HepG2 (cell line): ENCODE measurements around the gene PCGF6. TPM values are rescaled to one million over a fixed set of nuclear protein-coding genes. Genes with fewer than 3 reads are reported as not detected.

Experiments
- BRD4 ChIP-seq: sonication (generic); formaldehyde crosslinking; IDR thresholded peaks from 2 replicates; pipeline ENCODE4 v1.4.0; 2020; ENCODE audit warnings: missing genetic modification reagents
- DNMT3B ChIP-seq: conservative IDR thresholded peaks from 2 replicates; pipeline ENCODE4 v1.6.1; 2016; ENCODE audit warnings: missing biosample characterization, control low read depth
- JARID2 ChIP-seq: sonication (generic); formaldehyde crosslinking; IDR thresholded peaks from 2 replicates; pipeline ENCODE4 v1.8.1; 2023; ENCODE audit warnings: missing genetic modification reagents, inconsistent platforms; ENCODE audit not compliant: insufficient replicate concordance
- NR2C2 ChIP-seq: sonication (generic); formaldehyde crosslinking; IDR thresholded peaks from 2 replicates; pipeline ENCODE4 v1.4.0; 2020; ENCODE audit warnings: missing genetic modification reagents, mild to moderate bottlenecking, moderate library complexity, borderline replicate concordance
- PAF1 ChIP-seq: IDR thresholded peaks from 2 replicates; pipeline ENCODE4 v1.6.1; 2016; ENCODE audit warnings: missing genetic modification reagents, missing compliant biosample characterization
- THAP11 ChIP-seq: IDR thresholded peaks from 2 replicates; pipeline ENCODE4 v1.6.1; 2016; ENCODE audit warnings: missing biosample characterization, missing genetic modification reagents
- ZKSCAN8 ChIP-seq: IDR thresholded peaks from 2 replicates; pipeline ENCODE4 v1.6.1; 2016; ENCODE audit warnings: borderline replicate concordance, missing genetic modification reagents, missing compliant biosample characterization
- ZNF138 ChIP-seq: sonication (generic); formaldehyde crosslinking; IDR thresholded peaks from 2 replicates; pipeline ENCODE4 v1.5.0; 2020; ENCODE audit warnings: mild to moderate bottlenecking, low read depth, missing genetic modification reagents
- ZNF674 ChIP-seq: sonication (generic); formaldehyde crosslinking; IDR thresholded peaks from 2 replicates; pipeline ENCODE4 v1.5.0; 2020; ENCODE audit warnings: low read depth, mild to moderate bottlenecking, missing genetic modification reagents
- ZNF775 ChIP-seq: sonication (generic); formaldehyde crosslinking; IDR thresholded peaks from 2 replicates; pipeline ENCODE4 v1.4.0; 2020; ENCODE audit warnings: missing genetic modification reagents, mild to moderate bottlenecking, moderate library complexity, borderline replicate concordance
- ZSCAN21 ChIP-seq: sonication (generic); formaldehyde crosslinking; IDR thresholded peaks from 2 replicates; pipeline ENCODE4 v1.8.0; 2022; ENCODE audit warnings: mild to moderate bottlenecking, missing genetic modification reagents, moderate library complexity, borderline replicate concordance
- polyA plus RNA-seq, 8 experiments: library from polyadenylated mRNA; depleted of rRNA in 3 of 8; stranded (reverse) in 7 of 8; unstranded in 1 of 8; fragments of >200 nt; fragmentation: Illumina TruSeq in 4 of 8; extraction: Trizol in 4 of 8; gene quantifications; 2 replicates each; pipeline versions ENCODE4 v1.2.1 to v1.2.3, GENCODE V29; 2011 to 2016; ENCODE audit warnings: low read depth in 4 of 8, missing spikeins in 1 of 8, mixed read lengths in 1 of 8; ENCODE audit not compliant: insufficient read depth in 1 of 8
- total RNA-seq, 5 experiments: library from RNA; depleted of rRNA; stranded (reverse); fragments of >200 nt; fragmentation: Illumina TruSeq; extraction: Trizol; gene quantifications; 2 replicates each; pipeline ENCODE4 v1.2.3, GENCODE V29; 2016; ENCODE audit warnings: low read depth in 1 of 5
- TF ChIP-seq, protein P1 (sequence below): sonication (generic); formaldehyde crosslinking; IDR thresholded peaks from 2 replicates; pipeline ENCODE4 v1.4.0; 2020; ENCODE audit warnings: low read depth, mild to moderate bottlenecking, missing genetic modification reagents
- TF ChIP-seq, protein P2 (sequence below): sonication (generic); formaldehyde crosslinking; IDR thresholded peaks from 2 replicates; pipeline ENCODE4 v1.8.1; 2023; ENCODE audit warnings: missing genetic modification reagents, inconsistent platforms, borderline replicate concordance
- TF ChIP-seq, protein P3 (sequence below): sonication (generic); formaldehyde crosslinking; IDR thresholded peaks from 2 replicates; pipeline ENCODE4 v1.9.0; 2021; ENCODE audit warnings: mild to moderate bottlenecking, missing genetic modification reagents
- TF ChIP-seq, protein P4 (sequence below): sonication (generic); formaldehyde crosslinking; IDR thresholded peaks from 2 replicates; pipeline ENCODE4 v1.5.0; 2020; ENCODE audit warnings: missing genetic modification reagents, mild to moderate bottlenecking, borderline replicate concordance
- TF ChIP-seq, protein P5 (sequence below): sonication (generic); formaldehyde crosslinking; IDR thresholded peaks from 2 replicates; pipeline ENCODE4 v1.5.1; 2020; ENCODE audit warnings: missing genetic modification reagents, mild to moderate bottlenecking, borderline replicate concordance

The PCGF6 gene
- total and polyA plus RNA-seq, 2 of the 13 experiments (the other 11 are each of a cell fraction or from before 2014, with no cell fraction given): 5.2 to 19.4 TPM

DNA sequence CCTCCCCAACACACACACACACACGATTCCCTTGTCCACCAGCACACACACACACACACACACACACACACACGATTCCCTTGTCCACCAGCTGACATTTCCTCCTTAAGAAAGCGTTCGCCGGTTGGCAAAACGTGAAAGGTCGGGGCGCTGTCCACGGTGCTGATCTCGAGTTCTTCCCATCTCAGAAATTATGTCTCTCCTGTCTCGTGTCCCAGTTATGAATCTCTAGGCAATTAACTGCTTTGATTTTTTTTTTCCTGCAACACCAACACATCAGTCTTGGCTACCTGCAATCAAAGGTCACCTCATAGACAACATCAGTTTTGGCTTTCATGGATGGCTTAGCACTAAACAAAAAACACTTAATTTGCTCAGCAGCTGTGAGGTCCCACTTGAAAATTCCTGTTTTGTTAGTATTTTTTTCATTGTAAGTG lies 72.1 kb downstream of the PCGF6 start (continued):
- TF ChIP-seq, protein P1, sequence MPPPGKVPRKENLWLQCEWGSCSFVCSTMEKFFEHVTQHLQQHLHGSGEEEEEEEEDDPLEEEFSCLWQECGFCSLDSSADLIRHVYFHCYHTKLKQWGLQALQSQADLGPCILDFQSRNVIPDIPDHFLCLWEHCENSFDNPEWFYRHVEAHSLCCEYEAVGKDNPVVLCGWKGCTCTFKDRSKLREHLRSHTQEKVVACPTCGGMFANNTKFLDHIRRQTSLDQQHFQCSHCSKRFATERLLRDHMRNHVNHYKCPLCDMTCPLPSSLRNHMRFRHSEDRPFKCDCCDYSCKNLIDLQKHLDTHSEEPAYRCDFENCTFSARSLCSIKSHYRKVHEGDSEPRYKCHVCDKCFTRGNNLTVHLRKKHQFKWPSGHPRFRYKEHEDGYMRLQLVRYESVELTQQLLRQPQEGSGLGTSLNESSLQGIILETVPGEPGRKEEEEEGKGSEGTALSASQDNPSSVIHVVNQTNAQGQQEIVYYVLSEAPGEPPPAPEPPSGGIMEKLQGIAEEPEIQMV (CRISPR knock-in tag): no peak
- peak; percentile 44; the same call in 1 of the 2 replicates for TF ChIP-seq DNMT3B (CRISPR knock-in tag)
- TF ChIP-seq ZNF775 (CRISPR knock-in tag): no peak
- no peak for TF ChIP-seq ZNF138 (CRISPR knock-in tag)
- no peak for TF ChIP-seq JARID2 (CRISPR knock-in tag)
- no peak for TF ChIP-seq THAP11
- TF ChIP-seq NR2C2 (CRISPR knock-in tag): no peak
- 0 out of 2 replicates have a peak, but pooled peaks have one; percentile 23 for TF ChIP-seq ZSCAN21 (CRISPR knock-in tag)
- no peak for TF ChIP-seq ZNF674 (CRISPR knock-in tag)
- no peak for TF ChIP-seq PAF1 (CRISPR knock-in tag)
- TF ChIP-seq BRD4 (CRISPR knock-in tag): no peak
- TF ChIP-seq, protein P2, sequence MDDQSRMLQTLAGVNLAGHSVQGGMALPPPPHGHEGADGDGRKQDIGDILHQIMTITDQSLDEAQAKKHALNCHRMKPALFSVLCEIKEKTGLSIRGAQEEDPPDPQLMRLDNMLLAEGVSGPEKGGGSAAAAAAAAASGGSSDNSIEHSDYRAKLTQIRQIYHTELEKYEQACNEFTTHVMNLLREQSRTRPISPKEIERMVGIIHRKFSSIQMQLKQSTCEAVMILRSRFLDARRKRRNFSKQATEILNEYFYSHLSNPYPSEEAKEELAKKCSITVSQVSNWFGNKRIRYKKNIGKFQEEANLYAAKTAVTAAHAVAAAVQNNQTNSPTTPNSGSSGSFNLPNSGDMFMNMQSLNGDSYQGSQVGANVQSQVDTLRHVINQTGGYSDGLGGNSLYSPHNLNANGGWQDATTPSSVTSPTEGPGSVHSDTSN: no peak
- TF ChIP-seq, protein P3, sequence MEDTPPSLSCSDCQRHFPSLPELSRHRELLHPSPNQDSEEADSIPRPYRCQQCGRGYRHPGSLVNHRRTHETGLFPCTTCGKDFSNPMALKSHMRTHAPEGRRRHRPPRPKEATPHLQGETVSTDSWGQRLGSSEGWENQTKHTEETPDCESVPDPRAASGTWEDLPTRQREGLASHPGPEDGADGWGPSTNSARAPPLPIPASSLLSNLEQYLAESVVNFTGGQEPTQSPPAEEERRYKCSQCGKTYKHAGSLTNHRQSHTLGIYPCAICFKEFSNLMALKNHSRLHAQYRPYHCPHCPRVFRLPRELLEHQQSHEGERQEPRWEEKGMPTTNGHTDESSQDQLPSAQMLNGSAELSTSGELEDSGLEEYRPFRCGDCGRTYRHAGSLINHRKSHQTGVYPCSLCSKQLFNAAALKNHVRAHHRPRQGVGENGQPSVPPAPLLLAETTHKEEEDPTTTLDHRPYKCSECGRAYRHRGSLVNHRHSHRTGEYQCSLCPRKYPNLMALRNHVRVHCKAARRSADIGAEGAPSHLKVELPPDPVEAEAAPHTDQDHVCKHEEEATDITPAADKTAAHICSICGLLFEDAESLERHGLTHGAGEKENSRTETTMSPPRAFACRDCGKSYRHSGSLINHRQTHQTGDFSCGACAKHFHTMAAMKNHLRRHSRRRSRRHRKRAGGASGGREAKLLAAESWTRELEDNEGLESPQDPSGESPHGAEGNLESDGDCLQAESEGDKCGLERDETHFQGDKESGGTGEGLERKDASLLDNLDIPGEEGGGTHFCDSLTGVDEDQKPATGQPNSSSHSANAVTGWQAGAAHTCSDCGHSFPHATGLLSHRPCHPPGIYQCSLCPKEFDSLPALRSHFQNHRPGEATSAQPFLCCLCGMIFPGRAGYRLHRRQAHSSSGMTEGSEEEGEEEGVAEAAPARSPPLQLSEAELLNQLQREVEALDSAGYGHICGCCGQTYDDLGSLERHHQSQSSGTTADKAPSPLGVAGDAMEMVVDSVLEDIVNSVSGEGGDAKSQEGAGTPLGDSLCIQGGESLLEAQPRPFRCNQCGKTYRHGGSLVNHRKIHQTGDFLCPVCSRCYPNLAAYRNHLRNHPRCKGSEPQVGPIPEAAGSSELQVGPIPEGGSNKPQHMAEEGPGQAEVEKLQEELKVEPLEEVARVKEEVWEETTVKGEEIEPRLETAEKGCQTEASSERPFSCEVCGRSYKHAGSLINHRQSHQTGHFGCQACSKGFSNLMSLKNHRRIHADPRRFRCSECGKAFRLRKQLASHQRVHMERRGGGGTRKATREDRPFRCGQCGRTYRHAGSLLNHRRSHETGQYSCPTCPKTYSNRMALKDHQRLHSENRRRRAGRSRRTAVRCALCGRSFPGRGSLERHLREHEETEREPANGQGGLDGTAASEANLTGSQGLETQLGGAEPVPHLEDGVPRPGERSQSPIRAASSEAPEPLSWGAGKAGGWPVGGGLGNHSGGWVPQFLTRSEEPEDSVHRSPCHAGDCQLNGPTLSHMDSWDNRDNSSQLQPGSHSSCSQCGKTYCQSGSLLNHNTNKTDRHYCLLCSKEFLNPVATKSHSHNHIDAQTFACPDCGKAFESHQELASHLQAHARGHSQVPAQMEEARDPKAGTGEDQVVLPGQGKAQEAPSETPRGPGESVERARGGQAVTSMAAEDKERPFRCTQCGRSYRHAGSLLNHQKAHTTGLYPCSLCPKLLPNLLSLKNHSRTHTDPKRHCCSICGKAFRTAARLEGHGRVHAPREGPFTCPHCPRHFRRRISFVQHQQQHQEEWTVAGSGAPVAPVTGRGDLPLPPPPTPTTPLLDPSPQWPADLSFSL (CRISPR knock-in tag): no peak
- no peak for TF ChIP-seq ZKSCAN8 (CRISPR knock-in tag)
- TF ChIP-seq, protein P4, sequence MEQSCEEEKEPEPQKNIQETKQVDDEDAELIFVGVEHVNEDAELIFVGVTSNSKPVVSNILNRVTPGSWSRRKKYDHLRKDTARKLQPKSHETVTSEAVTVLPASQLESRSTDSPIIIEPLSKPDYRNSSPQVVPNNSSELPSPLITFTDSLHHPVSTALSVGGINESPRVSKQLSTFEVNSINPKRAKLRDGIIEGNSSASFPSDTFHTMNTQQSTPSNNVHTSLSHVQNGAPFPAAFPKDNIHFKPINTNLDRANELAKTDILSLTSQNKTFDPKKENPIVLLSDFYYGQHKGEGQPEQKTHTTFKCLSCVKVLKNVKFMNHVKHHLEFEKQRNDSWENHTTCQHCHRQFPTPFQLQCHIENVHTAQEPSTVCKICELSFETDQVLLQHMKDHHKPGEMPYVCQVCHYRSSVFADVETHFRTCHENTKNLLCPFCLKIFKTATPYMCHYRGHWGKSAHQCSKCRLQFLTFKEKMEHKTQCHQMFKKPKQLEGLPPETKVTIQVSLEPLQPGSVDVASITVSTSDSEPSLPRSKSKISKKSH (CRISPR knock-in tag): no peak
- TF ChIP-seq, protein P5, sequence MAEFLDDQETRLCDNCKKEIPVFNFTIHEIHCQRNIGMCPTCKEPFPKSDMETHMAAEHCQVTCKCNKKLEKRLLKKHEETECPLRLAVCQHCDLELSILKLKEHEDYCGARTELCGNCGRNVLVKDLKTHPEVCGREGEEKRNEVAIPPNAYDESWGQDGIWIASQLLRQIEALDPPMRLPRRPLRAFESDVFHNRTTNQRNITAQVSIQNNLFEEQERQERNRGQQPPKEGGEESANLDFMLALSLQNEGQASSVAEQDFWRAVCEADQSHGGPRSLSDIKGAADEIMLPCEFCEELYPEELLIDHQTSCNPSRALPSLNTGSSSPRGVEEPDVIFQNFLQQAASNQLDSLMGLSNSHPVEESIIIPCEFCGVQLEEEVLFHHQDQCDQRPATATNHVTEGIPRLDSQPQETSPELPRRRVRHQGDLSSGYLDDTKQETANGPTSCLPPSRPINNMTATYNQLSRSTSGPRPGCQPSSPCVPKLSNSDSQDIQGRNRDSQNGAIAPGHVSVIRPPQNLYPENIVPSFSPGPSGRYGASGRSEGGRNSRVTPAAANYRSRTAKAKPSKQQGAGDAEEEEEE: no peak
